ENCODE measurements around the gene PAAF1. TPM values are rescaled to one million over a fixed set of nuclear protein-coding genes. Genes with fewer than 3 reads are reported as not detected.

The PAAF1 gene
- total and polyA plus RNA-seq, 2 donors (not counting 1 experiment from before 2014, with no cell fraction given): 9.2 to 17.5 TPM

DNA sequence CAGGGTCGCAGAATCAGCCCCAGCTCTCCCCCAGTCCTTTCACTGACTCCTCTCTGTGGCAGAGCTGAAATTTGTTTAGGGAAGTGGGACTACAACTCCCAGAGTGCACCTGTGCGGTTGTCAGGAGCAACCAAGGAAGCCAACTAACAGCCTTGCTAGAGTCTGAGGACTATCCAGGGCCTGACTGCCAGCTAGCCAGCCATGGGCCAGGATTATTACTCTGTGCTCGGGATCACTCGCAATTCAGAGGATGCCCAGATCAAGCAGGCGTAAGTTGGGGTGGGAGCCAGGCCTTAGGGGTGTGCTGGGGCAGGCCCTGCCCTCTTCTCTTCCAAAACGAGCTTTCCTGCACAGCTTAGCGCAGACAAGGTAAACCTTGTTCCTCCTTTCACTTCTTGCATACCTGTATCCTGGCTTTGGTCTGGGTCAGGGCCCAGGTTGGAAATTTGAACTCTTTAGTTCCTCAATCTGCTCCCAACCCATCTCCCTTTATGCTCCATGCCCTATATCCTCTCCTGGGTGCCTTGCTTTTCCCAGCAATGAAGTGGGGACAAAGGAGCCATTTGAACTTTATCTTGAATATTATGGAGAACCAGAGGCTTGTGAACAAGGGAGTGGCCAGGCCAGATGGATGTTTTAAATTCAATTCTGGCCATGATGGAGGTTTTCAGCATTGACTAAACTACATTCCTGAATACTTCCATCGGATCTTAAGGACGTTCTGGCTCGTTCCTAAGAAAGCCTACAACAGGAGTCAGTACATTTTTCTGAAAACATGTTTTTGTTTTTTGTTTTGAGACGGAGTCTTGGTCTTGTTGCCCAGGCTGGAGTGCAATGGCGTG is 74.3 kb downstream of the PAAF1 start, which contains the start of gene DNAJB13:
Gene DNAJB13 (plus strand): TSS at position 158 of the 842 bp plus-strand sequence. CDS start 44 bp downstream, at position 202.
- Histone ChIP-seq H3K4me2 (ENCODE audit: extremely low read depth, insufficient read depth, low read length) (no peak within 1 kb of the TSS), H3K9ac (ENCODE audit: insufficient read depth, low read length) (no peak within 1 kb of the TSS), H3K4me1 (ENCODE audit: control insufficient read depth, extremely low read depth, insufficient read depth, low read length) (no peaks in the 10 kb centered on the region), H2AFZ (ENCODE audit: low read length) (no peak within 1 kb of the TSS), H3K27me3 (ENCODE audit: control insufficient read depth, insufficient read depth, low read length) (no peaks in the 10 kb centered on the region), H3K27ac (ENCODE audit: insufficient read depth, low read length) (no peak within 1 kb of the TSS), H3K9me3 (ENCODE audit: control insufficient read depth, insufficient read depth, low read depth, low read length) (no peaks in the 10 kb centered on the region), H3K79me2 (ENCODE audit: control insufficient read depth, insufficient read depth, low read length) (no peaks in the 10 kb centered on the region), H3K36me3 (ENCODE audit: control insufficient read depth, insufficient read depth, low read length) (no peaks in the 10 kb centered on the region), H3K4me3 (replicated peaks in 1 of 4; ENCODE audit: control extremely low read depth in 1 of 4, insufficient read depth in 1 of 4, low read depth in 3 of 4, low read length in 4 of 4) (no peak within 1 kb of the TSS), H4K20me1 (ENCODE audit: control insufficient read depth, extremely low read depth, insufficient read depth, low read length) (no peaks in the 10 kb centered on the region)
- peak; percentile 45 to 49 for DNase-seq (ENCODE audit: low read depth in 2 of 2)
- TF ChIP-seq EZH2 (IDR thresholded peaks at IDR 0.05; ENCODE audit: low read length, missing control alignments) (no peak), CTCF (conservative IDR thresholded peaks at IDR 0.05 in 1 of 2, IDR thresholded peaks at IDR 0.05 in 1 of 2; ENCODE audit: low read depth in 1 of 2, low read length in 2 of 2) (no peak)

DNA sequence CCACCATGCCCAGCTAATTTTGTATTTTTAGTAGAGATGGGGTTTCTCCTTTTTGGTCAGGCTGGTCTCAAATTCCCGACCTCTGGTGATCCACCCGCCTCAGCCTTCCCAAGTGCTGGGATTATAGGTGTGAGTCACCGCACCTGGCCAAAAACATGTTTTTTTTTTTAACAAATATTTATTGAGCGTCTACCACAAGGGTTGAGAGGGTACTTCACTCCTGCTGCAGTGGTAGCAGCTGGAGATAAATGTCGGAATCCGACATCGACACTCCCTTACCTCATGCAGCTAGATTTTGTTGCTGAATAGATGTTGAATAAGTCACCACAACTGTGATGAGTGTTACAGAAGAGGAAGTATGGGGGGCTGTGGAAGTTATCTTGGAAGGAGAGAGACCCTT is 75.0 kb downstream of the PAAF1 start:
- no peaks in the 10 kb centered on the region for H3K9me3 ChIP-seq (ENCODE audit: control insufficient read depth, insufficient read depth, low read depth, low read length)
- H2AFZ ChIP-seq (ENCODE audit: low read length): no peak overlapping the region
- H4K20me1 ChIP-seq (ENCODE audit: control insufficient read depth, extremely low read depth, insufficient read depth, low read length): no peaks in the 10 kb centered on the region
- no peaks in the 10 kb centered on the region for H3K79me2 ChIP-seq (ENCODE audit: control insufficient read depth, insufficient read depth, low read length)
- no peaks in the 10 kb centered on the region for H3K4me1 ChIP-seq (ENCODE audit: control insufficient read depth, extremely low read depth, insufficient read depth, low read length)
- no peak for TF ChIP-seq CTCF (conservative IDR thresholded peaks at IDR 0.05 in 1 of 2, IDR thresholded peaks at IDR 0.05 in 1 of 2; ENCODE audit: low read depth in 1 of 2, low read length in 2 of 2)
- no peak for TF ChIP-seq EZH2 (IDR thresholded peaks at IDR 0.05; ENCODE audit: low read length, missing control alignments)
- H3K27ac ChIP-seq (ENCODE audit: insufficient read depth, low read length): no peak overlapping the region
- no peak overlapping the region for H3K4me3 ChIP-seq (replicated peaks in 1 of 4; ENCODE audit: control extremely low read depth in 1 of 4, insufficient read depth in 1 of 4, low read depth in 3 of 4, low read length in 4 of 4)
- no peak overlapping the region for H3K4me2 ChIP-seq (ENCODE audit: extremely low read depth, insufficient read depth, low read length)
- peak in 1 of 2 donors; percentile 82 for DNase-seq (ENCODE audit: low read depth in 2 of 2)
- no peaks in the 10 kb centered on the region for H3K36me3 ChIP-seq (ENCODE audit: control insufficient read depth, insufficient read depth, low read length)
- H3K27me3 ChIP-seq (ENCODE audit: control insufficient read depth, insufficient read depth, low read length): no peaks in the 10 kb centered on the region
- no peak overlapping the region for H3K9ac ChIP-seq (ENCODE audit: insufficient read depth, low read length)

- H3K27me3 ChIP-seq (ENCODE audit: control insufficient read depth, insufficient read depth, low read length): no peaks in the 10 kb centered on the region
- no peak overlapping the region for H2AFZ ChIP-seq (ENCODE audit: low read length)
- H3K36me3 ChIP-seq (ENCODE audit: control insufficient read depth, insufficient read depth, low read length): no peaks in the 10 kb centered on the region
- no peaks in the 10 kb centered on the region for H3K79me2 ChIP-seq (ENCODE audit: control insufficient read depth, insufficient read depth, low read length)
- H3K9ac ChIP-seq (ENCODE audit: insufficient read depth, low read length): no peak overlapping the region
- DNase-seq (ENCODE audit: low read depth in 2 of 2): no peak
- H4K20me1 ChIP-seq (ENCODE audit: control insufficient read depth, extremely low read depth, insufficient read depth, low read length): no peaks in the 10 kb centered on the region
- no peaks in the 10 kb centered on the region for H3K4me1 ChIP-seq (ENCODE audit: control insufficient read depth, extremely low read depth, insufficient read depth, low read length)
- H3K9me3 ChIP-seq (ENCODE audit: control insufficient read depth, insufficient read depth, low read depth, low read length): no peaks in the 10 kb centered on the region
- H3K4me2 ChIP-seq (ENCODE audit: extremely low read depth, insufficient read depth, low read length): no peak overlapping the region
- TF ChIP-seq EZH2 (IDR thresholded peaks at IDR 0.05; ENCODE audit: low read length, missing control alignments) (no peak), CTCF (conservative IDR thresholded peaks at IDR 0.05 in 1 of 2, IDR thresholded peaks at IDR 0.05 in 1 of 2; ENCODE audit: low read depth in 1 of 2, low read length in 2 of 2) (no peak)
- no peak overlapping the region for H3K27ac ChIP-seq (ENCODE audit: insufficient read depth, low read length)
- no peak overlapping the region for H3K4me3 ChIP-seq (replicated peaks in 1 of 4; ENCODE audit: control extremely low read depth in 1 of 4, insufficient read depth in 1 of 4, low read depth in 3 of 4, low read length in 4 of 4)
Measured at GRCh38 chr11:73956876-73957653, 80.3 kb downstream of the PAAF1 start.
